K562 (cell line): ENCODE results near the gene EPB42. TPM values are rescaled to one million over a fixed set of nuclear protein-coding genes. Genes with fewer than 3 reads are reported as not detected.

Experiments used
- ATAC-seq: fragments of 200-7000 bp; cut with Tn5 transposase; 3 replicates; pipeline ENCODE4 v1.9.1; 2020; ENCODE audit warnings: moderate library complexity
- BruUV-seq: library from RNA; stranded (reverse); fragments of 400-500 nt; replicated peaks from 2 replicates; lab custom pipeline; 2021; lab: Mats Ljungman, UMichigan
- CTCF ChIA-PET: fragments of 300-600 bp; formaldehyde crosslinking; extraction: SDS; loops from one replicate; lab custom pipeline; 2021; ENCODE audit warnings: low intra/inter-chr PET ratio; lab: Yijun Ruan, JAX
- POLR2A ChIA-PET: fragments of 300-600, 350-650 bp; sonication (Branson Sonifier 250); formaldehyde crosslinking; extraction: SDS; loops from one replicate; lab custom pipeline; 2021; ENCODE audit warnings: antibody characterized with exemption, inconsistent platforms; lab: Yijun Ruan, JAX
- DNase-seq, 4 experiments: peaks; one replicate each; pipeline versions ENCODE4 v3.0.0 to v3.0.0-alpha.2; 2011 to 2018; ENCODE audit warnings: low spot score in 3 of 4, mixed read lengths in 3 of 4; ENCODE audit errors: extremely low read depth in 1 of 4
- FAIRE-seq: peaks from 2 replicates; lab custom pipeline; 2011; peaks lifted over from hg19 to GRCh38; lab: Jason Lieb, UNC
- H2AFZ ChIP-seq: 2 replicates; pipeline ENCODE4 v1.6.0; 2011; ENCODE audit warnings: low read depth, low read length, control low read depth, inconsistent platforms
- H3K27ac ChIP-seq: fragments of 200-600 bp; 3 replicates; pipeline ENCODE4 v1.8.0; 2011; ENCODE audit warnings: low read depth, mild to moderate bottlenecking, control low read depth, inconsistent platforms, low read length, moderate library complexity, mixed read lengths; ENCODE audit errors: extremely low read depth
- H3K27me3 ChIP-seq, 2 experiments: fragments of 300-600 bp in 1 of 2; 2 replicates in 1 of 2; 3 replicates in 1 of 2; pipeline versions ENCODE4 v1.6.0 to v1.8.0; 2011; ENCODE audit warnings: inconsistent platforms in 2 of 2, low read length in 2 of 2, mild to moderate bottlenecking in 1 of 2, mixed read lengths in 1 of 2, moderate library complexity in 1 of 2; ENCODE audit not compliant: control insufficient read depth in 2 of 2, insufficient read depth in 2 of 2
- H3K36me3 ChIP-seq: fragments of 300-600 bp; 3 replicates; pipeline ENCODE4 v1.8.0; 2011; ENCODE audit warnings: mild to moderate bottlenecking, low read length, inconsistent platforms; ENCODE audit not compliant: control insufficient read depth, insufficient read depth
- H3K4me1 ChIP-seq, 2 experiments: fragments of 200-600 bp in 1 of 2; replicated peaks in 1 of 2; 2 replicates in 1 of 2; 3 replicates in 1 of 2; pipeline versions ENCODE4 v1.5.1 to v1.8.0; 2011; ENCODE audit warnings: inconsistent platforms in 2 of 2, low read length in 2 of 2, mild to moderate bottlenecking in 1 of 2, mixed read lengths in 1 of 2, moderate library complexity in 1 of 2; ENCODE audit not compliant: control insufficient read depth in 2 of 2, insufficient read depth in 2 of 2
- H3K4me2 ChIP-seq: 2 replicates; pipeline ENCODE4 v1.6.1; 2011; ENCODE audit warnings: low read length, control low read depth, inconsistent platforms, mixed read lengths; ENCODE audit not compliant: insufficient read depth
- H3K4me3 ChIP-seq: fragments of 200-600 bp; sonication (generic), shearing (Covaris generic); 2 replicates; pipeline ENCODE4 v1.5.1; 2016; ENCODE audit warnings: control low read depth, inconsistent platforms
- H3K79me2 ChIP-seq: fragments of 200-600 bp; 3 replicates; pipeline ENCODE4 v1.8.0; 2011; ENCODE audit warnings: low read length, inconsistent platforms; ENCODE audit not compliant: control insufficient read depth, insufficient read depth
- H3K9ac ChIP-seq, 2 experiments: 2 replicates each; pipeline versions ENCODE4 v1.6.0 to v1.6.1; 2011; ENCODE audit warnings: low read depth in 2 of 2, low read length in 2 of 2, control low read depth in 1 of 2, inconsistent platforms in 1 of 2, mild to moderate bottlenecking in 1 of 2, mixed read lengths in 1 of 2; ENCODE audit not compliant: insufficient read depth in 1 of 2
- H3K9me1 ChIP-seq: one replicate; pipeline ENCODE4 v1.6.0; 2011; ENCODE audit warnings: inconsistent platforms, mild to moderate bottlenecking, low read length, moderate library complexity; ENCODE audit not compliant: control insufficient read depth, insufficient read depth
- H3K9me3 ChIP-seq: replicated peaks from 2 replicates; pipeline ENCODE4 v1.5.1; 2011; ENCODE audit warnings: low read depth, low read length, inconsistent platforms; ENCODE audit not compliant: control insufficient read depth, insufficient read depth
- H4K20me1 ChIP-seq: replicated peaks from 2 replicates; pipeline ENCODE4 v1.6.1; 2011; ENCODE audit warnings: low read length, inconsistent platforms, mixed read lengths; ENCODE audit not compliant: control insufficient read depth, insufficient read depth
- BHLHE40 ChIP-seq: IDR thresholded peaks from 2 replicates; pipeline ENCODE4 v1.6.1; 2011; ENCODE audit warnings: low read length, improper control_type of control experiment
- SPI1 ChIP-seq: IDR thresholded peaks from 2 replicates; pipeline ENCODE4 v1.6.1; 2011; ENCODE audit warnings: low read depth, low read length, control low read depth, borderline replicate concordance
- WGBS: fragments of 100-300 bp; shearing (Covaris generic); methylation state at CpG from one replicate; pipeline ENCODE4 v1.1.6; 2016; ENCODE audit warnings: low coverage, mixed read lengths; ENCODE audit not compliant: insufficient coverage; ENCODE audit errors: missing lambda C conversion rate; 5-methylcytosine and 5-hydroxymethylcytosine counted together
- in situ Hi-C: fragments of 300-500 bp; cut with MboI; formaldehyde crosslinking; loops from 4 replicates; pipeline ENCODE4 v1.15.0; 2018; ENCODE audit warnings: inconsistent platforms, mixed read lengths
- intact Hi-C: fragments of 100-400 bp; cut with micrococcal nuclease; formaldehyde crosslinking; loops from 2 replicates; pipeline ENCODE4 v1.14.2; 2022
- polyA plus RNA-seq, 8 experiments: library from polyadenylated mRNA; depleted of rRNA in 4 of 8; stranded (reverse) in 5 of 8; unstranded in 3 of 8; fragments of >200 nt; fragmentation: Nextera tagmentation in 2 of 8; fragmentation: Illumina TruSeq in 1 of 8; extraction: Ambion mirVana in 2 of 8; extraction: Trizol in 1 of 8; gene quantifications; 2 replicates each; pipeline versions ENCODE4 v1.2.1 to v1.2.3, GENCODE V29; 2011 to 2014; ENCODE audit warnings: inconsistent platforms in 1 of 8, missing spikeins in 1 of 8
- total RNA-seq, 7 experiments: library from RNA; depleted of rRNA in 6 of 7; stranded (reverse); fragments of >200 nt in 6 of 7; fragmentation: Illumina TruSeq in 2 of 7; extraction: Trizol in 2 of 7; gene quantifications; 2 replicates each; pipeline versions ENCODE4 v1.2.1 to v1.2.3, GENCODE V29; 2011 to 2021; ENCODE audit warnings: low replicate concordance in 1 of 7
- TF ChIP-seq, protein P1 (sequence below): IDR thresholded peaks from 2 replicates; pipeline ENCODE4 v1.6.1; 2014; ENCODE audit warnings: antibody characterized with exemption
- TF ChIP-seq, protein P2 (sequence below): fragments of 250-450 bp; sonication (Bioruptor Pico); IDR thresholded peaks from 2 replicates; pipeline ENCODE4 v1.8.0; 2021; ENCODE audit warnings: moderate library complexity, mild to moderate bottlenecking, inconsistent platforms
- TF ChIP-seq, protein P3 (sequence below): sonication (generic); formaldehyde crosslinking; IDR thresholded peaks from 2 replicates; pipeline ENCODE4 v1.9.0; 2022; ENCODE audit warnings: mild to moderate bottlenecking, missing genetic modification reagents
- TF ChIP-seq, protein P4 (sequence below): fragments of 250-450 bp; sonication (Bioruptor Pico); IDR thresholded peaks from 2 replicates; pipeline ENCODE4 v1.8.0; 2022; ENCODE audit warnings: inconsistent platforms

EPB42 gene
- total and polyA plus RNA-seq, 9 of the 15 experiments (the other 6 are each of a cell fraction or from before 2014, with no cell fraction given), result 0.38 to 2.3 (median 1.4) TPM

DNA sequence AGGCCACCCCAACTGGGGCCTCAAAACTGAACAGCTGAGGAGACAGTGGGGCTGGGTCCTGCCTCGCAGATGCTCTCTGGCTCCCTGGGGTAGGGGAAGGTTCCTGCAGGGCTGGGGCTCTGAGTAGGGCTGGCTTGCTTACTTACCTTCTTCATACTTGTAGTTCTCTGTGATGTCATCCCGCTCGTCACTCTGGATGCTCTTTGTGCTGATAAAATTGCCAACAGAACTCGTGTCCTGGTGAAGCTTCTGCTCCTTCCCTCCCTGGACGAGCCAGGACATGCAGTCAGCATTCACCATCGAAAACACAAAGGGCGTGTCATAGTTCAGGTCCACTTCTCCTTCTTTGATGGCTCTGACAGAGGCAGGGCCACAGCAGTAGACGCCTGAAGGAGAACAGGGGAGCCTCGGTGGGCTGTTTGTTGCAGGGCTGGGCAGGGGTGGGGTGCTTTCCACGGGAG is 17.9 kb upstream of the EPB42 start:
- Histone ChIP-seq H3K9ac (no peak overlapping the region), H3K4me1 (peaks cover 12 to 17% of the 10 kb centered on the region in 2 experiments), H3K4me2 (no peak overlapping the region; the same call in 1 of the 2 replicates), H3K79me2 (no peaks in the 10 kb centered on the region), H2AFZ (peak overlapping the region; percentile 80), H4K20me1 (no peaks in the 10 kb centered on the region), H3K27ac (no peak overlapping the region), H3K9me3 (no peaks in the 10 kb centered on the region), H3K4me3 (no peak overlapping the region), H3K36me3 (no peaks in the 10 kb centered on the region), H3K9me1 (no peaks in the 10 kb centered on the region), H3K27me3 (no peaks in the 10 kb centered on the region)
- no TSS peak for BruUV-seq
- in situ Hi-C loops, result no loop called here
- ATAC-seq, result peak; percentile 42
- TF ChIP-seq SPI1, result peak; percentile 44; the same call in 1 of the 2 replicates
- TF ChIP-seq, protein P1, sequence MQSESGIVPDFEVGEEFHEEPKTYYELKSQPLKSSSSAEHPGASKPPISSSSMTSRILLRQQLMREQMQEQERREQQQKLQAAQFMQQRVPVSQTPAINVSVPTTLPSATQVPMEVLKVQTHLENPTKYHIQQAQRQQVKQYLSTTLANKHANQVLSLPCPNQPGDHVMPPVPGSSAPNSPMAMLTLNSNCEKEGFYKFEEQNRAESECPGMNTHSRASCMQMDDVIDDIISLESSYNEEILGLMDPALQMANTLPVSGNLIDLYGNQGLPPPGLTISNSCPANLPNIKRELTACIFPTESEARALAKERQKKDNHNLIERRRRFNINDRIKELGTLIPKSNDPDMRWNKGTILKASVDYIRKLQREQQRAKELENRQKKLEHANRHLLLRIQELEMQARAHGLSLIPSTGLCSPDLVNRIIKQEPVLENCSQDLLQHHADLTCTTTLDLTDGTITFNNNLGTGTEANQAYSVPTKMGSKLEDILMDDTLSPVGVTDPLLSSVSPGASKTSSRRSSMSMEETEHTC, result no peak
- ChIA-PET CTCF (no interaction called here), POLR2A (no interaction called here)
- peak; percentile 57 for FAIRE-seq
- intact Hi-C loops, result no loop called here
- WGBS, result 38% methylated on average over 10 of the region's 10 CpGs
- DNase-seq, result peak in 1 of 4 experiments; percentile 26

DNA sequence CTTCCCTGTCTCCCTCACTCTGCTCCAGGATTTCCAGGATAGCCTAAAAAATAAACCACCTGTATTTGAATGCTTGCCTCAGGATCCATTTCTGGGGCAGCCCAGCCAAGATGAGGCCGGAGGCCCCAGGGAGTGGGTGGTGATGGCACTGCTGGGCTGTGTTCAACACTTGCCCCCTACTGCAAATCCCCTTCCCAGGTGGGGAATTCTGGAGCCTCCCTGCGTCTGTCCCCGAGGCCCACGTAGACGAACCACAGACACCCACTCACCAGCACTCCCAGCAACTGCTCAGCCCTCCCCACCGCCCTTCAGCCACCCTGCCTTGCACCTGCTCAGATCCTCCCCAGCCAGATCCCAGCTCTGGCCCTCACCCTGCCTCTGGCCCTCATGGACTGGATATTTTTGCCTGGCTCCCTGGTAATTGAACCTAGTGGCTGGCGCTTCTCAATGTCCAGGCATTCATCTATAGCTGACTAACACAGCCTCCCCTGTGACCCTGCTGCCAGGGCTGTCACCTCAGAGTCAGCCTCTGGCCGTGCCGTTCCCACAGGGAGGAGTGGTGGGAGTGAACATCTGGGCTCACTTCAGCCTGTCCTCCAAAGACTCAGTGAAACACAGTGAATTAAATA is 17.1 kb upstream of the EPB42 start:
- Histone ChIP-seq H3K27me3 (no peaks in the 10 kb centered on the region), H3K4me3 (no peak overlapping the region), H3K36me3 (no peaks in the 10 kb centered on the region), H3K9me1 (no peaks in the 10 kb centered on the region), H3K79me2 (no peaks in the 10 kb centered on the region), H3K9ac (no peak overlapping the region), H3K4me2 (no peak overlapping the region), H3K4me1 (peaks cover 12 to 17% of the 10 kb centered on the region in 2 experiments), H2AFZ (0 out of 2 replicates have a peak overlapping the region, but pooled peaks have one; percentile 80), H3K9me3 (no peaks in the 10 kb centered on the region), H3K27ac (no peak overlapping the region), H4K20me1 (no peaks in the 10 kb centered on the region)
- intact Hi-C loops (no loop called here), in situ Hi-C loops (no loop called here)
- ChIA-PET CTCF (no interaction called here), POLR2A (no interaction called here)
- no TSS peak for BruUV-seq
- 49% methylated on average over 9 of the region's 9 CpGs for WGBS
- ATAC-seq (no peak), DNase-seq (no peak), FAIRE-seq (no peak)
- TF ChIP-seq, protein P2, sequence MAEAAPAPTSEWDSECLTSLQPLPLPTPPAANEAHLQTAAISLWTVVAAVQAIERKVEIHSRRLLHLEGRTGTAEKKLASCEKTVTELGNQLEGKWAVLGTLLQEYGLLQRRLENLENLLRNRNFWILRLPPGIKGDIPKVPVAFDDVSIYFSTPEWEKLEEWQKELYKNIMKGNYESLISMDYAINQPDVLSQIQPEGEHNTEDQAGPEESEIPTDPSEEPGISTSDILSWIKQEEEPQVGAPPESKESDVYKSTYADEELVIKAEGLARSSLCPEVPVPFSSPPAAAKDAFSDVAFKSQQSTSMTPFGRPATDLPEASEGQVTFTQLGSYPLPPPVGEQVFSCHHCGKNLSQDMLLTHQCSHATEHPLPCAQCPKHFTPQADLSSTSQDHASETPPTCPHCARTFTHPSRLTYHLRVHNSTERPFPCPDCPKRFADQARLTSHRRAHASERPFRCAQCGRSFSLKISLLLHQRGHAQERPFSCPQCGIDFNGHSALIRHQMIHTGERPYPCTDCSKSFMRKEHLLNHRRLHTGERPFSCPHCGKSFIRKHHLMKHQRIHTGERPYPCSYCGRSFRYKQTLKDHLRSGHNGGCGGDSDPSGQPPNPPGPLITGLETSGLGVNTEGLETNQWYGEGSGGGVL (CRISPR knock-in tag), result no peak
- TF ChIP-seq BHLHE40, result no peak
- TF ChIP-seq, protein P3, sequence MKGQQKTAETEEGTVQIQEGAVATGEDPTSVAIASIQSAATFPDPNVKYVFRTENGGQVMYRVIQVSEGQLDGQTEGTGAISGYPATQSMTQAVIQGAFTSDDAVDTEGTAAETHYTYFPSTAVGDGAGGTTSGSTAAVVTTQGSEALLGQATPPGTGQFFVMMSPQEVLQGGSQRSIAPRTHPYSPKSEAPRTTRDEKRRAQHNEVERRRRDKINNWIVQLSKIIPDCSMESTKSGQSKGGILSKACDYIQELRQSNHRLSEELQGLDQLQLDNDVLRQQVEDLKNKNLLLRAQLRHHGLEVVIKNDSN (CRISPR knock-in tag), result no peak
- TF ChIP-seq, protein P4, sequence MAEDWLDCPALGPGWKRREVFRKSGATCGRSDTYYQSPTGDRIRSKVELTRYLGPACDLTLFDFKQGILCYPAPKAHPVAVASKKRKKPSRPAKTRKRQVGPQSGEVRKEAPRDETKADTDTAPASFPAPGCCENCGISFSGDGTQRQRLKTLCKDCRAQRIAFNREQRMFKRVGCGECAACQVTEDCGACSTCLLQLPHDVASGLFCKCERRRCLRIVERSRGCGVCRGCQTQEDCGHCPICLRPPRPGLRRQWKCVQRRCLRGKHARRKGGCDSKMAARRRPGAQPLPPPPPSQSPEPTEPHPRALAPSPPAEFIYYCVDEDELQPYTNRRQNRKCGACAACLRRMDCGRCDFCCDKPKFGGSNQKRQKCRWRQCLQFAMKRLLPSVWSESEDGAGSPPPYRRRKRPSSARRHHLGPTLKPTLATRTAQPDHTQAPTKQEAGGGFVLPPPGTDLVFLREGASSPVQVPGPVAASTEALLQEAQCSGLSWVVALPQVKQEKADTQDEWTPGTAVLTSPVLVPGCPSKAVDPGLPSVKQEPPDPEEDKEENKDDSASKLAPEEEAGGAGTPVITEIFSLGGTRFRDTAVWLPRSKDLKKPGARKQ (CRISPR knock-in tag), result no peak
